HL-60 (cell line): ENCODE results near the gene ACCSL.

ENCODE experiments used
- CTCF ChIP-seq: IDR thresholded peaks from one replicate; pipeline ENCODE4 v1.5.1; 2011; ENCODE audit warnings: low read length, control low read depth, inconsistent platforms; ENCODE audit not compliant: insufficient read depth
- GABPA ChIP-seq: IDR thresholded peaks from 2 replicates; pipeline ENCODE4 v1.6.1; 2012; ENCODE audit warnings: low read depth
- POLR2AphosphoS5 ChIP-seq: IDR thresholded peaks from 2 replicates; pipeline ENCODE4 v1.6.1; 2012; ENCODE audit warnings: low read depth
- REST ChIP-seq: IDR thresholded peaks from 2 replicates; pipeline ENCODE4 v1.6.1; 2012; ENCODE audit warnings: low read depth; ENCODE audit not compliant: insufficient replicate concordance

- TF ChIP-seq CTCF = no peak
- TF ChIP-seq POLR2AphosphoS5 = no peak
- no peak for TF ChIP-seq REST
- no peak for TF ChIP-seq GABPA
Measured at GRCh38 chr11:44104481-44105294, 56.9 kb downstream of the ACCSL start.
